Thyroid gland (tissue), 4 donors: ENCODE measurements around the gene PDE11A. TPM values are rescaled to one million over a fixed set of nuclear protein-coding genes. Genes with fewer than 3 reads are reported as not detected.

Experiments used
- DNase-seq, 2 donors: peaks; one replicate each; pipeline ENCODE4 v3.0.0-alpha.2; 2019
- H3K27ac ChIP-seq, 3 donors: fragments of 200-600 bp; sonication (generic); 1 replicate in 2 of 3; 2 replicates in 1 of 3; pipeline ENCODE4 v1.5.1; 2016 to 2019; ENCODE audit warnings: mild to moderate bottlenecking in 1 of 3, moderate library complexity in 1 of 3
- H3K27me3 ChIP-seq: fragments of 200-600 bp; sonication (generic); one replicate; pipeline ENCODE4 v1.5.1; 2019
- H3K36me3 ChIP-seq, 2 donors: fragments of 200-600 bp; sonication (generic); one replicate each; pipeline ENCODE4 v1.5.1; 2016 to 2019
- H3K4me1 ChIP-seq, 2 donors: fragments of 200-600 bp; sonication (generic); one replicate each; pipeline ENCODE4 v1.5.1; 2017 to 2019
- H3K4me3 ChIP-seq, 3 donors: fragments of 200-600 bp; sonication (generic); replicated peaks in 1 of 3; 1 replicate in 2 of 3; 2 replicates in 1 of 3; pipeline ENCODE4 v1.5.1; 2016; ENCODE audit warnings: mild to moderate bottlenecking in 1 of 3
- H3K9me3 ChIP-seq: fragments of 200-600 bp; sonication (generic); one replicate; pipeline ENCODE4 v1.5.1; 2017
- CTCF ChIP-seq, 6 experiments: fragments of 200-600 bp in 3 of 6; fragments of 450-650 bp in 3 of 6; sonication (generic) in 3 of 6; IDR thresholded peaks; one replicate each; pipeline ENCODE4 v1.5.1; 2016 to 2019; ENCODE audit warnings: antibody characterized with exemption in 6 of 6, mild to moderate bottlenecking in 2 of 6, inconsistent platforms in 1 of 6, moderate library complexity in 1 of 6
- POLR2A ChIP-seq, 2 donors: fragments of 450-650 bp; IDR thresholded peaks; one replicate each; pipeline ENCODE4 v1.6.1; 2017; ENCODE audit warnings: antibody characterized with exemption in 2 of 2, mild to moderate bottlenecking in 2 of 2, moderate library complexity in 1 of 2
- WGBS, 2 donors: methylation state at CpG; one replicate each; pipeline ENCODE4 v1.1.5; 2017; 5-methylcytosine and 5-hydroxymethylcytosine counted together
- intact Hi-C: fragments of 100-400 bp; cut with DNase I; formaldehyde crosslinking; loops from one replicate; pipeline ENCODE4 v1.15.1; 2023
- total RNA-seq, 4 donors: library from RNA; depleted of rRNA; stranded (reverse); fragments of >200 nt; gene quantifications; one replicate each; pipeline ENCODE4 v1.2.3, GENCODE V29; 2016

PDE11A gene
- total RNA-seq, 4 donors from 2014 or later: 2.2 to 4.0 (median 3.0) TPM

GRCh38 chr2:177705511-177706173, 366.9 kb downstream of the PDE11A start:
- no peak for DNase-seq
- TF ChIP-seq CTCF (IDR thresholded peaks at IDR 0.05): no peak
- TF ChIP-seq POLR2A (IDR thresholded peaks at IDR 0.05): no peak
- H3K27me3 ChIP-seq: no peaks in the 10 kb centered on the region
- H3K9me3 ChIP-seq: no peaks in the 10 kb centered on the region
- no peak overlapping the region for H3K27ac ChIP-seq
- H3K36me3 ChIP-seq: no peaks in the 10 kb centered on the region
- intact Hi-C loops: no loop called here
- H3K4me1 ChIP-seq: no peaks in the 10 kb centered on the region
- H3K4me3 ChIP-seq: no peak overlapping the region
- WGBS, 2 donors: 85 to 86% methylated on average over 4 of the region's 4 CpGs

- no peak for DNase-seq
- H3K36me3 ChIP-seq: no peaks in the 10 kb centered on the region
- H3K9me3 ChIP-seq: no peaks in the 10 kb centered on the region
- no peak overlapping the region for H3K27ac ChIP-seq
- H3K4me3 ChIP-seq: no peak overlapping the region
- intact Hi-C loops: no loop called here
- no peaks in the 10 kb centered on the region for H3K27me3 ChIP-seq
- H3K4me1 ChIP-seq: no peaks in the 10 kb centered on the region
- TF ChIP-seq CTCF (IDR thresholded peaks at IDR 0.05): no peak
- TF ChIP-seq POLR2A (IDR thresholded peaks at IDR 0.05): no peak
- WGBS, 2 donors: 97 to 100% methylated on average over 1 of the region's 1 CpG
These were observed 369.4 kb downstream of the PDE11A start for GRCh38 chr2:177703159-177703558.

GRCh38 chr2:177698281-177698680, 374.3 kb downstream of the PDE11A start:
- TF ChIP-seq POLR2A (IDR thresholded peaks at IDR 0.05): no peak
- no peak for TF ChIP-seq CTCF (IDR thresholded peaks at IDR 0.05)
- intact Hi-C loops: no loop called here
- H3K4me1 ChIP-seq: no peaks in the 10 kb centered on the region
- H3K27me3 ChIP-seq: no peaks in the 10 kb centered on the region
- no peaks in the 10 kb centered on the region for H3K36me3 ChIP-seq
- DNase-seq: no peak
- no peak overlapping the region for H3K27ac ChIP-seq
- H3K4me3 ChIP-seq: no peak overlapping the region
- 84 to 85% methylated on average over 3 of the region's 3 CpGs for WGBS, 2 donors
- H3K9me3 ChIP-seq: no peaks in the 10 kb centered on the region

- TF ChIP-seq POLR2A (IDR thresholded peaks at IDR 0.05) (no peak), CTCF (IDR thresholded peaks at IDR 0.05) (no peak)
- no peak overlapping the region for H3K4me3 ChIP-seq
- intact Hi-C loops: no loop called here
- H3K27ac ChIP-seq: no peak overlapping the region
- H3K27me3 ChIP-seq: no peaks in the 10 kb centered on the region
- no peaks in the 10 kb centered on the region for H3K9me3 ChIP-seq
- no peak for DNase-seq
- H3K4me1 ChIP-seq: no peaks in the 10 kb centered on the region
- H3K36me3 ChIP-seq: no peaks in the 10 kb centered on the region
These were observed 378.2 kb downstream of the PDE11A start for GRCh38 chr2:177694348-177694747.

- TF ChIP-seq POLR2A (IDR thresholded peaks at IDR 0.05) (no peak), CTCF (IDR thresholded peaks at IDR 0.05) (no peak)
- H3K9me3 ChIP-seq: no peaks in the 10 kb centered on the region
- H3K27ac ChIP-seq: no peak overlapping the region
- H3K4me1 ChIP-seq: no peaks in the 10 kb centered on the region
- WGBS, 2 donors: 75 to 78% methylated on average over 7 of the region's 7 CpGs
- H3K36me3 ChIP-seq: no peaks in the 10 kb centered on the region
- no peak for DNase-seq
- no peak overlapping the region for H3K4me3 ChIP-seq
- H3K27me3 ChIP-seq: no peaks in the 10 kb centered on the region
- intact Hi-C loops: no loop called here
These were observed 378.8 kb downstream of the PDE11A start for GRCh38 chr2:177693658-177694339.
